H9 (cell line): ENCODE measurements around the gene PDZRN4. TPM values are rescaled to one million over a fixed set of nuclear protein-coding genes. Genes with fewer than 3 reads are reported as not detected.

ENCODE experiments used
- DNase-seq: peaks from one replicate; pipeline ENCODE4 v3.0.0-alpha.2; 2017
- H2AFZ ChIP-seq: one replicate; pipeline ENCODE4 v1.6.1; 2013; ENCODE audit warnings: mild to moderate bottlenecking, low read length, control low read depth, moderate library complexity
- H2AK5ac ChIP-seq: 2 replicates; pipeline ENCODE4 v1.6.1; 2013; ENCODE audit warnings: low read length, control low read depth, mixed read lengths; ENCODE audit not compliant: insufficient read length
- H2BK120ac ChIP-seq: one replicate; pipeline ENCODE4 v1.6.1; 2013; ENCODE audit warnings: low read depth, mild to moderate bottlenecking, low read length, control low read depth, inconsistent platforms; ENCODE audit not compliant: poor library complexity, severe bottlenecking
- H2BK12ac ChIP-seq: 2 replicates; pipeline ENCODE4 v1.6.1; 2013; ENCODE audit warnings: low read length, control low read depth, mixed read lengths, low read depth; ENCODE audit not compliant: insufficient read length
- H2BK15ac ChIP-seq: 2 replicates; pipeline ENCODE4 v1.6.1; 2013; ENCODE audit warnings: low read depth, low read length, control low read depth
- H2BK20ac ChIP-seq: one replicate; pipeline ENCODE4 v1.6.1; 2013; ENCODE audit warnings: low read depth, mild to moderate bottlenecking, low read length, control low read depth, inconsistent platforms; ENCODE audit not compliant: poor library complexity, severe bottlenecking
- H2BK5ac ChIP-seq: 2 replicates; pipeline ENCODE4 v1.6.1; 2013; ENCODE audit warnings: low read length, control low read depth, mixed read lengths; ENCODE audit not compliant: insufficient read length
- H3K14ac ChIP-seq: 2 replicates; pipeline ENCODE4 v1.6.1; 2013; ENCODE audit warnings: low read length, control low read depth; ENCODE audit not compliant: insufficient read depth
- H3K18ac ChIP-seq: 2 replicates; pipeline ENCODE4 v1.6.1; 2013; ENCODE audit warnings: low read depth, mild to moderate bottlenecking, mixed read lengths, low read length, control low read depth; ENCODE audit not compliant: insufficient read length
- H3K23ac ChIP-seq: 2 replicates; pipeline ENCODE4 v1.6.1; 2013; ENCODE audit warnings: low read length, control low read depth, mixed read lengths, low read depth; ENCODE audit not compliant: insufficient read length
- H3K23me2 ChIP-seq: 2 replicates; pipeline ENCODE4 v1.6.1; 2013; ENCODE audit warnings: low read depth, mild to moderate bottlenecking, mixed read lengths, low read length, control low read depth; ENCODE audit not compliant: insufficient read length, poor library complexity, severe bottlenecking
- H3K27ac ChIP-seq: 2 replicates; pipeline ENCODE4 v1.5.1; 2013; ENCODE audit warnings: low read length, control low read depth, mixed read lengths, low read depth; ENCODE audit not compliant: insufficient read length
- H3K27me3 ChIP-seq: 2 replicates; pipeline ENCODE4 v1.6.1; 2013; ENCODE audit warnings: low read length, control low read depth, inconsistent platforms; ENCODE audit not compliant: insufficient read depth
- H3K4ac ChIP-seq: 2 replicates; pipeline ENCODE4 v1.6.1; 2013; ENCODE audit warnings: low read depth, mild to moderate bottlenecking, control low read depth, inconsistent platforms, low read length, moderate library complexity
- H3K4me1 ChIP-seq: 2 replicates; pipeline ENCODE4 v1.6.1; 2013; ENCODE audit warnings: low read length, control low read depth, inconsistent platforms; ENCODE audit not compliant: insufficient read depth
- H3K4me2 ChIP-seq: 2 replicates; pipeline ENCODE4 v1.6.1; 2013; ENCODE audit warnings: low read length, control low read depth, mixed read lengths; ENCODE audit not compliant: insufficient read length, insufficient read depth
- H3K56ac ChIP-seq: 2 replicates; pipeline ENCODE4 v1.6.1; 2013; ENCODE audit warnings: low read depth, mild to moderate bottlenecking, mixed read lengths, low read length, control low read depth; ENCODE audit not compliant: insufficient read length
- H3K79me1 ChIP-seq: 2 replicates; pipeline ENCODE4 v1.6.1; 2013; ENCODE audit warnings: low read depth, mild to moderate bottlenecking, moderate library complexity, low read length, control low read depth, inconsistent platforms; ENCODE audit not compliant: insufficient read depth, poor library complexity, severe bottlenecking
- H3K79me2 ChIP-seq: 2 replicates; pipeline ENCODE4 v1.6.1; 2013; ENCODE audit warnings: low read length, control low read depth, inconsistent platforms; ENCODE audit not compliant: insufficient read depth
- H3K9ac ChIP-seq: 2 replicates; pipeline ENCODE4 v1.6.1; 2013; ENCODE audit warnings: low read length, control low read depth, mixed read lengths; ENCODE audit not compliant: insufficient read length; ENCODE audit errors: extremely low read depth
- H3K9me3 ChIP-seq: one replicate; pipeline ENCODE4 v1.6.1; 2013; ENCODE audit warnings: low read depth, low read length, inconsistent platforms; ENCODE audit not compliant: control insufficient read depth
- H3T11ph ChIP-seq: one replicate; pipeline ENCODE4 v1.6.1; 2013; ENCODE audit warnings: mild to moderate bottlenecking, low read length, control low read depth, inconsistent platforms
- H4K20me1 ChIP-seq: one replicate; pipeline ENCODE4 v1.6.1; 2013; ENCODE audit not compliant: control insufficient read depth, insufficient read length, insufficient read depth
- H4K5ac ChIP-seq: 2 replicates; pipeline ENCODE4 v1.6.1; 2013; ENCODE audit warnings: low read depth, mild to moderate bottlenecking, mixed read lengths, low read length, control low read depth; ENCODE audit not compliant: insufficient read length
- H4K8ac ChIP-seq: replicated peaks from 2 replicates; pipeline ENCODE4 v1.6.1; 2013; ENCODE audit warnings: low read length, control low read depth, mixed read lengths, low read depth; ENCODE audit not compliant: insufficient read length
- H4K91ac ChIP-seq: 2 replicates; pipeline ENCODE4 v1.6.1; 2013; ENCODE audit warnings: low read depth, mild to moderate bottlenecking, moderate library complexity, mixed read lengths, low read length, control low read depth; ENCODE audit not compliant: insufficient read length
- H3K27ac Mint-ChIP-seq, 3 experiments: 2 replicates in 2 of 3; 3 replicates in 1 of 3; pipeline ENCODE4 v1.8.0; 2020 to 2021; ENCODE audit warnings: mixed read lengths in 3 of 3, mild to moderate bottlenecking in 1 of 3, moderate library complexity in 1 of 3
- H3K27me3 Mint-ChIP-seq: 2 replicates; pipeline ENCODE4 v1.8.0; 2021; ENCODE audit warnings: low read depth, mild to moderate bottlenecking, moderate library complexity, mixed read lengths
- H3K36me3 Mint-ChIP-seq, 3 experiments: 2 replicates in 2 of 3; 3 replicates in 1 of 3; pipeline ENCODE4 v1.8.0; 2020 to 2021; ENCODE audit warnings: low read depth in 3 of 3, mixed read lengths in 3 of 3; ENCODE audit not compliant: insufficient read depth in 1 of 3
- H3K4me1 Mint-ChIP-seq, 2 experiments: 2 replicates each; pipeline ENCODE4 v1.8.0; 2020; ENCODE audit warnings: mixed read lengths in 2 of 2
- H3K4me3 Mint-ChIP-seq, 2 experiments: 2 replicates in 1 of 2; 3 replicates in 1 of 2; pipeline ENCODE4 v1.8.0; 2020 to 2021; ENCODE audit warnings: mild to moderate bottlenecking in 2 of 2, mixed read lengths in 2 of 2, moderate library complexity in 1 of 2
- H3K9me3 Mint-ChIP-seq, 2 experiments: 2 replicates in 1 of 2; 3 replicates in 1 of 2; pipeline ENCODE4 v1.8.0; 2020; ENCODE audit warnings: mild to moderate bottlenecking in 2 of 2, mixed read lengths in 2 of 2, moderate library complexity in 1 of 2
- CTCF ChIP-seq: fragments of 200-600 bp; sonication (generic); conservative IDR thresholded peaks from 3 replicates; pipeline ENCODE4 v1.8.0; 2021; ENCODE audit warnings: antibody characterized with exemption, mild to moderate bottlenecking
- total RNA-seq: library from RNA; stranded (reverse); gene quantifications from 2 replicates; pipeline ENCODE4 v1.2.1, GENCODE V29; 2021

The PDZRN4 gene
- total RNA-seq, 1 experiment from 2014 or later, result not detected

GRCh38 chr12:41462312-41462711 is 274.2 kb downstream of the PDZRN4 start:
- no peak overlapping the region for H4K5ac ChIP-seq
- H3K23ac ChIP-seq, result no peak overlapping the region
- no peak overlapping the region for H3K18ac ChIP-seq
- H3K36me3 Mint-ChIP-seq, result no peaks in the 10 kb centered on the region
- no peak overlapping the region for H3K9ac ChIP-seq
- H3K4ac ChIP-seq, result no peak overlapping the region
- H3K27me3 ChIP-seq, result no peaks in the 10 kb centered on the region
- no peak overlapping the region for H2AFZ ChIP-seq
- TF ChIP-seq CTCF, result no peak
- H3K9me3 ChIP-seq, result no peaks in the 10 kb centered on the region
- no peak overlapping the region for H3K27ac Mint-ChIP-seq
- no peak for DNase-seq
- no peak overlapping the region for H3K4me2 ChIP-seq
- H3K4me1 ChIP-seq, result peaks cover 4% of the 10 kb centered on the region; the same call in 1 of the 2 replicates
- H3K27ac ChIP-seq, result no peak overlapping the region
- H3K9me3 Mint-ChIP-seq, result no peaks in the 10 kb centered on the region
- no peaks in the 10 kb centered on the region for H3K27me3 Mint-ChIP-seq
- H2AK5ac ChIP-seq, result no peak overlapping the region
- H4K91ac ChIP-seq, result no peak overlapping the region
- no peak overlapping the region for H3K4me3 Mint-ChIP-seq
- H2BK5ac ChIP-seq, result no peak overlapping the region
- no peak overlapping the region for H4K8ac ChIP-seq
- H3T11ph ChIP-seq, result no peak overlapping the region
- H2BK12ac ChIP-seq, result no peak overlapping the region
- no peak overlapping the region for H2BK20ac ChIP-seq
- H3K79me1 ChIP-seq, result no peaks in the 10 kb centered on the region
- no peak overlapping the region for H2BK15ac ChIP-seq
- H3K23me2 ChIP-seq, result no peaks in the 10 kb centered on the region
- H3K4me1 Mint-ChIP-seq, result peaks cover 17 to 23% of the 10 kb centered on the region in 2 experiments
- no peak overlapping the region for H2BK120ac ChIP-seq
- H3K56ac ChIP-seq, result no peak overlapping the region
- no peak overlapping the region for H3K14ac ChIP-seq
- H4K20me1 ChIP-seq, result no peaks in the 10 kb centered on the region
- H3K79me2 ChIP-seq, result no peaks in the 10 kb centered on the region
